HG02588 (cell line): ENCODE measurements around the gene ZNF865.

Experiments
- ATAC-seq: cut with Tn5 transposase; IDR thresholded peaks from one replicate; pipeline ENCODE4 v1.9.1; 2021; ENCODE audit warnings: mild to moderate bottlenecking, moderate library complexity; ENCODE audit not compliant: unreplicated experiment

ZNF865 gene

DNA sequence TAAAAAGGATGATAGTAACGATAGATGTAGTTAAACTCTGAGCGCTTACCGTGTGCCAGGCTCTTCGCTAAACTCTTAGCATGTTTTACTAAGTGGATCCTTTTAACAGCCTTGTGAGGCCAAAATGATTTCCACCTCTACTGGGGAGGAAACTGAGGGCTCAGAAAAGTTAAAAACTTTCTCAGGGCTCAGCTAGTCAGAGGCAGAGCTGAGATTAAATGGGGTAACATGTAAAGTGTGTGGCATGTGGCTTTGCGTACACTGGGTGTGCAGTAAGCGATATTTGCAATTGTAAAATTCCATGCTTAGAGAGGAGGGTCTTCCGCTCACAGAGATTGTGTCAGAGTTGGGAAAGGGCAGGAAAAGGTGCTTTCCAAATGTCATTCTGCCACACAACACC, 51.1 kb downstream of the ZNF865 start:
- no peak for ATAC-seq

DNA sequence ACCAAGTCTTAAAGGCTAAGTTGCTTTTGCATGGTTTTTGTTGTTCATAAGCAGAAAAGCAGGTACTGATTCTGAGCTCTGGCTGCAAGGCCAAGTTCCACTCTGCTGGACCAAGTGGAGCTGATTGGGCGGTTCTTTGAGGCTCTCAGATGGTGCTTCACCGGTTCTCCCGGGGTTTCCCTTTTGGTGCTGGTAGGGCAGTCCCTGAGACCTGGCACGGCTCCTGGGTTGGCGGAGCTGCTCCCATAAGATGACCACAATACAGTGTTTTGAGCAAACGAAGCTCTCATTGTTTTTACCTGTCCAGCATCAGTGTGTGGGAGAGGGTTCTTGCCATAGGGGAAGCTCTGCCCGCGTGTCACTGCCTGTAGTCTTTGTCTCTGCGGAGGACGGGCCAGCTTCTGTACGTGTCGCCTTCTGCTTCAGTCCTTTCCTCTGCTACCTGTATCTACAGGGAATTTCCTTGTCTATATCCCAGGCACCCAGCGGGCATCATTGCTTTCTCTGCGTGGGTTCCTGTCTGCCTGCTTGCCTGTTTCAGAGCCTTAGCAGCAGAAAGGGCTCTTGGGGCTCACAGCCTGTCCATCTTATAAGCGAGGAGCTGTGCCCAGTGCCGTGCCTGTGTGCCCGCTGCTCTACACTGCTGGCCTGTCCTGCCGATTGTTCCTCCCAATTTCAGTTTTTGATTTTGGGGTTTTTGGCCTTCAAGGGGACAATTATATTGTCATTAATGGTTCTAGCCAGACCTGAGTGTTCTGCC, 51.7 kb downstream of the ZNF865 start:
- no peak for ATAC-seq

DNA sequence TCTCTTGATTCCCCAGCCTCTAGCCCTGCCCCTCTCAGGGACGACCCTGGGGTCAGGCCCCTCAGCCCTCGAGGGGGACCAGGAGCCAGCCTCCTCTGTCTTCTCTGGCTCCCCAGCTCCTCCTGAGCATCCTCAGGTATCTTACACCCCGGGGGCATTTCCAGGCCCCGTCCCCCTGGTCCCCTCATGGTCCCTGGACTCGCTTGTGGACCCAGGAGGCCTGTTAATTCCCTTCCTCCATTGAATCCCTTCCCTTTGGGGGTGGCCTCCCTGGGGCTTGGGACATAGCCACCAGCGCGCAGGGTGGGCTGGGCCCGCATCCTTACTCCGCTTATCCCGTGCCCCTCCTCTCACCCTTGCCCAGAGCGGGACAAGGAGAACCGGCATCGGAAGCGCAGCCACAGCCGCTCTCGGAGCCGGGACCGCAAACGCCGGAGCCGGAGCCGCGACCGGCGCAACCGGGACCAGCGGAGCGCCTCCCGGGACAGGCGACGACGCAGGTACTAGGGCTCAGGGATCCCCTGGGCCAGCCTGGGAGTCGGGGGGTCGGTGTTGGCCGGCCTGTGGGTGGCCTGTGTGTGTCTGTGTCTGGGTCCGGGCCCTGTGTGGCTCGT, 53.5 kb downstream of the ZNF865 start:
- ATAC-seq: no peak

DNA sequence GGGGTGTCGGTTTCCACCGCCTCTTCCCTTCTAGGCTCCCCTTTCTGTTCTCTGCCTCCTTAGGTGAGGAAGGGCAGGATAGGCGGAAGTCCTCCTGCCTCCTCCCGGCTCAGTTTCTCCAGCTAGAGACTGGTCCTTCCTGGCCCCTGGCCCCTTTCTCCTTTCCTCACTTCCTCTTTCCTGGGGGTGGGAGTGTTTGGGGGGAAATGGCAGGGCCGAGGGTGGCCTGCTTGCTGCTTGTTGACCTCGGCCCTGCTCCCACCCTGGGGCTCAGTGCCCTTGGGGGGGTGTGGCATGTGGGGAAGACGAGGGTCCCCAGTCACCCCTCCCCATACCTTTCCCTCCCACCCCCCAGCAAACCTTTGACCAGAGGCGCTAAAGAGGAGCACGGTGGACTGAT, 54.4 kb downstream of the ZNF865 start:
- no peak for ATAC-seq

DNA sequence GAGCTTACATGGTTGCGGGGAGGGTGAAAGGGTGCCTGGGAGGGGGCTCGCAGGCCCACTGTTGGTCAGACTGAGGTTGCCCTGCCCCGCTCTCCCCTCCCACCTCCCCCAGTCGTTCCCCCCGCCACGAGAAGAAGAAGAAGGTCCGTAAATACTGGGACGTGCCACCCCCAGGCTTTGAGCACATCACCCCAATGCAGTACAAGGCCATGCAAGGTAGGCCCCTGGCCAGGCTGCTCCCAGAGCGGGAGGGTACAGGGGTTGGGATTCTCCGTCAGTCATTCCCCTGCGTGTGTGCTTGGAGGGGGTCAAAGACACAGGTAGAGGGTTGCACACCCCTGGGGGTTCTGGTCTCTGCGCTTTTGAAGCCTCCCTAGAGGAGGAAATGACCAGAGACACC, 55.0 kb downstream of the ZNF865 start:
- no peak for ATAC-seq

DNA sequence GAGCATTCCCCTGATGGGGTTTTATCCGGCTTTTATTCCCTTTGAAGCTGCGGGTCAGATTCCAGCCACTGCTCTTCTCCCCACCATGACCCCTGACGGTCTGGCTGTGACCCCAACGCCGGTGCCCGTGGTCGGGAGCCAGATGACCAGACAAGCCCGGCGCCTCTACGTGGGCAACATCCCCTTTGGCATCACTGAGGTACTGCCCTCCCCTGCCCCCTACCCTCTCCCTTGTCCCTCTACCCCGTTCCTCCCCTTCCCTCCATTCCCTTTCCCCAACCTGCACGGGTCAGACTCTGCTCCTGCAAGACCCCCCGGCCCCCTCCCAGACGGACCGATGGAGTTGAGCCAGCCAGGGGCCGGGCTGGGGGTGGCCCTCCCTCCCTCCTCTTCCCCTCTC, 55.5 kb downstream of the ZNF865 start:
- ATAC-seq: no peak

DNA sequence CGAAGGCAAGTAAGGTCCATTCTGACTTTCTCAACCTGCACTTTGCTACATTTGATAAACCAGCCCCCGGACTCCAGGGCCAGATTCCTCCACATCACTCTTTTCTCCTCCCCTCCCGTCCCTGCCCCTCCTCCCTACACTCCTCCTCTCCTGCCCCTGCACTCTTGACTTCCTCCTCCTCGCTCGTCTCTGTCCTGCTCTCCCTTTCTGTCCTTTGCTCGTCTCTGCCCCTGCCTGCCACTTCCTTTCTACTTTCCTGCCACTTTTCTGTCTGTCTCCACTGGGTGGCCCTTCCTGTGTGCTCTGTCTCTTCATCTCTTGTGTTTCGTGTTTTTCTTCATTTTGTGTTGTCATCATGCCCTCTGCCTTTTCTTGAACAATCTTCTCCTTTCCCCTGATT, 56.4 kb downstream of the ZNF865 start:
- ATAC-seq: no peak

DNA sequence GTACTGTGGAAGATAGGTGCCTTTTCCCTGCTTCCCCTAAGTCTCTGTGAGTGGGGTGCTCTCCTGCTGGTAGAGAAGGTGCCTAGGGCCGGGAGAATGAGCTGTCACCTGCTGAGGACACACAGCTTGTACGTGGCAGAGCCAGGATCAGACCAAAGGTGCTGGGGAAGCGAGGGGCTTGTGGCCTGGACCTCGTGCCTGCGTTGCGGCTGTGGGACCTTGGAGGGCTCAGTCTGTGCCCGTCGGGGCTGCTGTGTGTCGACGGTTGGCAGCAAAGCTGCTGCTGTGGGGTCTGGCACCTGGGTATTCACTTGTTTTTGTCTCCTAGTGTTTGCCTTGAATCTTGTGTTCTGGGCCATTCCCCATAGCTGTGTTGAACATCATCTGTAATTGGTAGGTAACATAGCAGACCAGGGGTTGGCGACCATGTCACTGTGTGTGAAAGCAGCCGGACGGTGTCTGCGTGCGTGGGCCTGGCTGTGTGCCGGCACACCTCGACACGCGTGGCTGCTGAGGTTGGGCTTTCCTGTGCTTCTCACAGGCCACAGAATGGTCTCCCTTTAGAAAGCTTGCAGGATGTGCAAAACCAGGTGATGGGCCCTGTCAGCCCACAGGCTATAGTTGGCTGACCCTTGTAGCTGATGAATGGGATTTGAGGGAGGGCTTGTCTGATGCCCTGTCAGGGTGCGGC, 58.5 kb downstream of the ZNF865 start:
- no peak for ATAC-seq

GRCh38 chr19:55666343-55667005, 61.0 kb downstream of the ZNF865 start:
- no peak for ATAC-seq
